HepG2 (cell line): ENCODE results near the gene TSKU. TPM values are rescaled to one million over a fixed set of nuclear protein-coding genes. Genes with fewer than 3 reads are reported as not detected.

Experiments
- ATAC-seq: fragments of 200-7000 bp; cut with Tn5 transposase; 3 replicates; pipeline ENCODE4 v1.9.1; 2020; ENCODE audit warnings: mild to moderate bottlenecking, moderate library complexity
- BruUV-seq: library from RNA; stranded (reverse); fragments of 400-500 nt; replicated peaks from 2 replicates; lab custom pipeline; 2021; lab: Mats Ljungman, UMichigan
- CTCF ChIA-PET: fragments of 300-600 bp; formaldehyde crosslinking; extraction: SDS; loops from one replicate; lab custom pipeline; 2021; ENCODE audit warnings: low total read pairs, inconsistent platforms, low intra/inter-chr PET ratio; lab: Yijun Ruan, JAX
- POLR2A ChIA-PET: fragments of 350-600 bp; sonication (Branson Sonifier 250); formaldehyde crosslinking; loops from one replicate; lab custom pipeline; 2020; ENCODE audit warnings: antibody characterized with exemption, inconsistent platforms; lab: Yijun Ruan, JAX
- DNase-seq: peaks from one replicate; pipeline ENCODE4 v3.0.0-alpha.2; 2015; ENCODE audit warnings: low spot score
- FAIRE-seq: peaks from 3 replicates; lab custom pipeline; 2011; peaks lifted over from hg19 to GRCh38; lab: Jason Lieb, UNC
- H2AFZ ChIP-seq: one replicate; pipeline ENCODE4 v1.6.1; 2011; ENCODE audit warnings: low read length, inconsistent platforms
- H3K27ac ChIP-seq: fragments of 300-600 bp; 3 replicates; pipeline ENCODE4 v1.8.0; 2011; ENCODE audit warnings: mixed run types, mild to moderate bottlenecking, mixed read lengths, low read length, inconsistent platforms; ENCODE audit not compliant: insufficient read depth; ENCODE audit errors: extremely low read length
- H3K27me3 ChIP-seq, 2 experiments: fragments of 200-600 bp in 1 of 2; 2 replicates in 1 of 2; 3 replicates in 1 of 2; pipeline versions ENCODE4 v1.6.0 to v1.8.0; 2011; ENCODE audit warnings: low read length in 2 of 2, mild to moderate bottlenecking in 2 of 2, moderate library complexity in 2 of 2, inconsistent platforms in 1 of 2; ENCODE audit not compliant: insufficient read depth in 2 of 2, control insufficient read depth in 1 of 2
- H3K36me3 ChIP-seq, 2 experiments: fragments of 200-600 bp in 1 of 2; replicated peaks in 1 of 2; 2 replicates in 1 of 2; 3 replicates in 1 of 2; pipeline versions ENCODE4 v1.5.1 to v1.8.0; 2011; ENCODE audit warnings: low read length in 2 of 2, inconsistent platforms in 1 of 2; ENCODE audit not compliant: insufficient read depth in 2 of 2, control insufficient read depth in 1 of 2
- H3K4me1 ChIP-seq: 2 replicates; pipeline ENCODE4 v1.5.1; 2012; ENCODE audit warnings: low read length, inconsistent platforms; ENCODE audit not compliant: insufficient read depth
- H3K4me2 ChIP-seq: 2 replicates; pipeline ENCODE4 v1.6.0; 2011; ENCODE audit warnings: low read depth, low read length, inconsistent platforms
- H3K4me3 ChIP-seq, 3 experiments: fragments of 200-600 bp in 1 of 3; sonication (generic), shearing (Covaris generic) in 1 of 3; replicated peaks in 1 of 3; 2 replicates each; pipeline ENCODE4 v1.5.1; 2011 to 2016; ENCODE audit warnings: low read length in 3 of 3, inconsistent platforms in 2 of 3, low read depth in 2 of 3, mild to moderate bottlenecking in 2 of 3, control low read depth in 1 of 3, mixed read lengths in 1 of 3; ENCODE audit not compliant: insufficient read depth in 1 of 3
- H3K79me2 ChIP-seq: one replicate; pipeline ENCODE4 v1.6.1; 2011; ENCODE audit warnings: low read length, inconsistent platforms; ENCODE audit not compliant: insufficient read depth
- H3K9ac ChIP-seq: 2 replicates; pipeline ENCODE4 v1.6.0; 2011; ENCODE audit warnings: mild to moderate bottlenecking, low read depth, low read length, inconsistent platforms; ENCODE audit not compliant: insufficient read depth
- H3K9me3 ChIP-seq: 2 replicates; pipeline ENCODE4 v1.5.1; 2012; ENCODE audit warnings: mild to moderate bottlenecking, low read length
- H4K20me1 ChIP-seq: 2 replicates; pipeline ENCODE4 v1.6.0; 2011; ENCODE audit warnings: inconsistent platforms, mild to moderate bottlenecking, low read length, moderate library complexity; ENCODE audit not compliant: insufficient read depth
- ADNP ChIP-seq: sonication (generic); formaldehyde crosslinking; IDR thresholded peaks from 2 replicates; pipeline ENCODE4 v1.4.0; 2020; ENCODE audit warnings: missing genetic modification reagents
- BHLHE40 ChIP-seq: IDR thresholded peaks from 2 replicates; pipeline ENCODE4 v1.6.1; 2011; ENCODE audit warnings: low read length, improper control_type of control experiment
- CENPT ChIP-seq: sonication (generic); formaldehyde crosslinking; IDR thresholded peaks from 2 replicates; pipeline ENCODE4 v1.8.0; 2022; ENCODE audit warnings: low read depth, mild to moderate bottlenecking, moderate library complexity, missing genetic modification reagents
- FOXP1 ChIP-seq, 2 experiments: fragments of 450-650 bp in 1 of 2; IDR thresholded peaks; 2 replicates each; pipeline ENCODE4 v1.6.1; 2017 to 2018; ENCODE audit warnings: antibody characterized with exemption in 1 of 2
- GFI1 ChIP-seq: sonication (generic); formaldehyde crosslinking; IDR thresholded peaks from 2 replicates; pipeline ENCODE4 v1.5.0; 2020; ENCODE audit warnings: missing genetic modification reagents, mild to moderate bottlenecking, borderline replicate concordance
- GTF2F1 ChIP-seq: fragments of 150-350 bp; IDR thresholded peaks from 2 replicates; pipeline ENCODE4 v1.6.1; 2014; ENCODE audit warnings: low read length
- PHF20 ChIP-seq: sonication (generic); formaldehyde crosslinking; IDR thresholded peaks from 2 replicates; pipeline ENCODE4 v1.5.0; 2020; ENCODE audit warnings: mild to moderate bottlenecking, missing genetic modification reagents
- RXRA ChIP-seq: sonication (generic); formaldehyde crosslinking; IDR thresholded peaks from 2 replicates; pipeline ENCODE4 v1.5.1; 2020; ENCODE audit warnings: missing genetic modification reagents
- ZMYM4 ChIP-seq: sonication (generic); formaldehyde crosslinking; IDR thresholded peaks from 2 replicates; pipeline ENCODE4 v1.8.1; 2023; ENCODE audit warnings: mild to moderate bottlenecking, missing genetic modification reagents
- ZNF296 ChIP-seq: sonication (generic); formaldehyde crosslinking; conservative IDR thresholded peaks from 2 replicates; pipeline ENCODE4 v1.5.0; 2020; ENCODE audit warnings: mild to moderate bottlenecking, missing genetic modification reagents
- ZNF816 ChIP-seq: sonication (generic); formaldehyde crosslinking; IDR thresholded peaks from 2 replicates; pipeline ENCODE4 v1.8.0; 2022; ENCODE audit warnings: missing genetic modification reagents, mild to moderate bottlenecking, borderline replicate concordance
- WGBS: methylation state at CpG from one replicate; pipeline ENCODE4 v1.1.6; 2017; ENCODE audit warnings: low lambda C conversion rate; 5-methylcytosine and 5-hydroxymethylcytosine counted together
- in situ Hi-C: cut with HindIII; loops from 2 replicates; pipeline ENCODE4 v1.10.0; 2017; ENCODE audit warnings: low pct_unique_long_range_greater_than_20kb; ENCODE audit not compliant: extremely low pct_ligation_motif_present
- intact Hi-C: fragments of 100-400 bp; cut with micrococcal nuclease; formaldehyde crosslinking; loops from one replicate; pipeline ENCODE4 v1.10.0; 2022; ENCODE audit not compliant: unreplicated experiment
- polyA plus RNA-seq, 8 experiments: library from polyadenylated mRNA; depleted of rRNA in 3 of 8; stranded (reverse) in 7 of 8; unstranded in 1 of 8; fragments of >200 nt; fragmentation: Illumina TruSeq in 4 of 8; extraction: Trizol in 4 of 8; gene quantifications; 2 replicates each; pipeline versions ENCODE4 v1.2.1 to v1.2.3, GENCODE V29; 2011 to 2016; ENCODE audit warnings: low read depth in 4 of 8, missing spikeins in 1 of 8, mixed read lengths in 1 of 8; ENCODE audit not compliant: insufficient read depth in 1 of 8
- total RNA-seq, 5 experiments: library from RNA; depleted of rRNA; stranded (reverse); fragments of >200 nt; fragmentation: Illumina TruSeq; extraction: Trizol; gene quantifications; 2 replicates each; pipeline ENCODE4 v1.2.3, GENCODE V29; 2016; ENCODE audit warnings: low read depth in 1 of 5

The TSKU gene
- total and polyA plus RNA-seq, 2 of the 13 experiments (the other 11 are each of a cell fraction or from before 2014, with no cell fraction given) = 20.3 to 21.4 TPM

GRCh38 chr11:76806131-76806530 lies 23.0 kb downstream of the TSKU start:
- no peak for ATAC-seq
- no peak for FAIRE-seq
- peaks cover 6 to 19% of the 10 kb centered on the region in 2 experiments; a peak in 4 of 5 replicates for H3K27me3 ChIP-seq
- H4K20me1 ChIP-seq = 0 out of 2 replicates have a peak, but pooled peaks cover 3% of the 10 kb centered on the region
- no peaks in the 10 kb centered on the region for H3K79me2 ChIP-seq
- no peak overlapping the region for H3K27ac ChIP-seq
- no peak overlapping the region for H2AFZ ChIP-seq
- H3K36me3 ChIP-seq = no peaks in the 10 kb centered on the region
- no peak overlapping the region for H3K4me3 ChIP-seq
- DNase-seq = no peak
- WGBS = 49% methylated on average over 5 of the region's 7 CpGs
- ChIA-PET CTCF (interaction anchor here (2.2 kb wide), 1 partner anchor 114 kb away, joined by 28 read pairs; no protein-coding TSS in a partner anchor), POLR2A (no interaction called here)
- TF ChIP-seq ADNP (CRISPR knock-in tag) (no peak), GTF2F1 (no peak), ZMYM4 (CRISPR knock-in tag) (no peak), CENPT (CRISPR knock-in tag) (no peak), BHLHE40 (no peak), ZNF296 (no peak), FOXP1 (IDR thresholded peaks at IDR 0.05) (no peak), FOXP1 (CRISPR knock-in tag; IDR thresholded peaks at IDR 0.05) (no peak), GFI1 (CRISPR knock-in tag) (no peak), RXRA (CRISPR knock-in tag) (no peak), ZNF816 (no peak), PHF20 (CRISPR knock-in tag) (no peak)
- intact Hi-C loops = loop anchor here (2.0 to 10.0 kb wide), 4 partner anchors 33 to 289 kb away; no protein-coding TSS in a partner anchor
- in situ Hi-C loops = loop anchor here (5.0 kb wide), 1 partner anchor 111 kb away; no protein-coding TSS in a partner anchor
- peaks cover 34% of the 10 kb centered on the region for H3K4me1 ChIP-seq
- H3K9ac ChIP-seq = no peak overlapping the region
- no peaks in the 10 kb centered on the region for H3K9me3 ChIP-seq
- no peak overlapping the region for H3K4me2 ChIP-seq
- BruUV-seq = no TSS peak
